ENCODE results near the gene INSRR. TPM values are rescaled to one million over a fixed set of nuclear protein-coding genes. Genes with fewer than 3 reads are reported as not detected.

Gene INSRR
- total and polyA plus RNA-seq, 9 of the 15 experiments (the other 6 are each of a cell fraction or from before 2014, with no cell fraction given): 0.03 to 0.18 (median 0.06) TPM; not detected in 3

- TF ChIP-seq ZBTB40 (IDR thresholded peaks at IDR 0.05): no peak
- TF ChIP-seq ZBTB40 (CRISPR knock-in tag; IDR thresholded peaks at IDR 0.05): no peak
- TF ChIP-seq KLF13 (tag; IDR thresholded peaks at IDR 0.05; ENCODE audit: borderline replicate concordance, low read depth): peak; percentile 36; the same call in 1 of the 2 replicates
- TF ChIP-seq CBX3 (IDR thresholded peaks at IDR 0.05; ENCODE audit: borderline replicate concordance in 1 of 2, low read length in 2 of 2): no peak
- TF ChIP-seq KDM2B (CRISPR knock-in tag; IDR thresholded peaks at IDR 0.05): no peak
- TF ChIP-seq ATF3 (IDR thresholded peaks at IDR 0.05): no peak
- TF ChIP-seq ATF3 (CRISPR knock-in tag; conservative IDR thresholded peaks at IDR 0.05): no peak
- no peak for TF ChIP-seq ZNF740 (CRISPR knock-in tag; IDR thresholded peaks at IDR 0.05)
- no peak for TF ChIP-seq ZNF740 (tag; IDR thresholded peaks at IDR 0.05)
- no peak for TF ChIP-seq ETV1 (tag; conservative IDR thresholded peaks at IDR 0.05; ENCODE audit: low read depth)
- TF ChIP-seq ZNF75A (CRISPR knock-in tag; IDR thresholded peaks at IDR 0.05): no peak
- TF ChIP-seq HNRNPH1 (optimal IDR thresholded peaks at IDR 0.05; ENCODE audit: low read depth, low read length): no peak
- TF ChIP-seq CREB1 (IDR thresholded peaks at IDR 0.05): no peak
- TF ChIP-seq CREB1 (CRISPR knock-in tag; IDR thresholded peaks at IDR 0.05): no peak; the same call in 1 of the 2 replicates
- no peak for TF ChIP-seq OTX1 (CRISPR knock-in tag; IDR thresholded peaks at IDR 0.05)
- peak; percentile 58; the same call in 1 of the 2 replicates for TF ChIP-seq MTA3 (IDR thresholded peaks at IDR 0.05; ENCODE audit: borderline replicate concordance)
- no peak for TF ChIP-seq NR2F6 (CRISPR knock-in tag; IDR thresholded peaks at IDR 0.05)
- no peak for TF ChIP-seq SREBF2 (CRISPR knock-in tag; IDR thresholded peaks at IDR 0.05)
- TF ChIP-seq MYNN (IDR thresholded peaks at IDR 0.05): peak; percentile 35; the same call in 1 of the 2 replicates
- no peak for TF ChIP-seq MYNN (CRISPR knock-in tag; IDR thresholded peaks at IDR 0.05)
- no peak for TF ChIP-seq ZNF239 (CRISPR knock-in tag; IDR thresholded peaks at IDR 0.05)
Measured at GRCh38 chr1:156838972-156839371, 19.9 kb downstream of the INSRR start (continued).

Measured in K562 (cell line).